PFSK-1 (cell line): ENCODE results near the gene TLR1.

ENCODE experiments used
- FOXP2 ChIP-seq: optimal IDR thresholded peaks from 2 replicates; pipeline ENCODE3; 2011; ENCODE audit warnings: borderline replicate concordance, control low read depth, inconsistent platforms; ENCODE audit not compliant: insufficient read depth; ENCODE audit errors: extremely low read length, extremely low read depth
- POLR2AphosphoS5 ChIP-seq: IDR thresholded peaks from 2 replicates; pipeline ENCODE4 v1.6.1; 2012; ENCODE audit warnings: low read depth, mild to moderate bottlenecking, control low read depth, low read length, moderate library complexity
- REST ChIP-seq, 2 experiments: IDR thresholded peaks; 2 replicates each; pipeline versions ENCODE4 v1.6.1 to v1.8.0; 2011 to 2012; ENCODE audit warnings: low read depth in 2 of 2, low read length in 2 of 2, control low read depth in 1 of 2, inconsistent platforms in 1 of 2, mild to moderate bottlenecking in 1 of 2, moderate library complexity in 1 of 2; ENCODE audit not compliant: insufficient read depth in 1 of 2
- SIN3A ChIP-seq: IDR thresholded peaks from 2 replicates; pipeline ENCODE4 v1.6.1; 2012; ENCODE audit warnings: mild to moderate bottlenecking, low read length, moderate library complexity, borderline replicate concordance; ENCODE audit not compliant: insufficient read depth
- TAF1 ChIP-seq: IDR thresholded peaks from 2 replicates; pipeline ENCODE4 v1.6.1; 2012; ENCODE audit warnings: low read length, control low read depth, borderline replicate concordance; ENCODE audit not compliant: insufficient read depth

The TLR1 gene

GRCh38 chr4:38764277-38764676 lies 40.3 kb downstream of the TLR1 start:
- TF ChIP-seq TAF1 (no peak), REST (IDR thresholded peaks at IDR 0.05; ENCODE audit: insufficient read depth in 1 of 2, low read depth in 2 of 2, low read length in 2 of 2) (no peak), SIN3A (no peak), FOXP2 (no peak), POLR2AphosphoS5 (no peak)

- TF ChIP-seq SIN3A (no peak), FOXP2 (no peak), TAF1 (no peak), REST (IDR thresholded peaks at IDR 0.05; ENCODE audit: insufficient read depth in 1 of 2, low read depth in 2 of 2, low read length in 2 of 2) (no peak), POLR2AphosphoS5 (no peak)
Observed at GRCh38 chr4:38762560-38762959, 42.0 kb downstream of the TLR1 start.

GRCh38 chr4:38759790-38760122 lies 44.8 kb downstream of the TLR1 start:
- no peak for TF ChIP-seq SIN3A

- TF ChIP-seq TAF1, result no peak
- TF ChIP-seq POLR2AphosphoS5, result no peak
- TF ChIP-seq SIN3A, result no peak
- TF ChIP-seq FOXP2, result peak; percentile 52
Observed at GRCh38 chr4:38759113-38759789, 45.3 kb downstream of the TLR1 start.

- no peak for TF ChIP-seq POLR2AphosphoS5
Observed at GRCh38 chr4:38757945-38758600, 46.5 kb downstream of the TLR1 start.

GRCh38 chr4:38752941-38753806 lies 51.4 kb downstream of the TLR1 start:
- TF ChIP-seq SIN3A, result no peak
- TF ChIP-seq REST (IDR thresholded peaks at IDR 0.05; ENCODE audit: insufficient read depth in 1 of 2, low read depth in 2 of 2, low read length in 2 of 2), result peak in 1 of 2 experiments; percentile 60; a peak in 1 of 4 replicates
- no peak for TF ChIP-seq FOXP2
- TF ChIP-seq TAF1, result peak; percentile 85; the same call in 1 of the 2 replicates
- peak; percentile 70 for TF ChIP-seq POLR2AphosphoS5
